GM12878 (cell line): Measurements from ENCODE around the gene TTYH3. TPM values are rescaled to one million over a fixed set of nuclear protein-coding genes. Genes with fewer than 3 reads are reported as not detected.

Source experiments
- ASH2L ChIP-seq: fragments of 300-600, 200-600 bp; sonication (generic); IDR thresholded peaks from 2 replicates; pipeline ENCODE4 v1.6.1; 2017; ENCODE audit warnings: low read depth, mild to moderate bottlenecking, borderline replicate concordance
- FOXK2 ChIP-seq: fragments of 450-650 bp; IDR thresholded peaks from 2 replicates; pipeline ENCODE4 v1.6.1; 2017; ENCODE audit warnings: mild to moderate bottlenecking, moderate library complexity
- JUND ChIP-seq: IDR thresholded peaks from 2 replicates; pipeline ENCODE4 v1.6.1; 2012; ENCODE audit warnings: low read depth, mild to moderate bottlenecking, low read length, improper control_type of control experiment, moderate library complexity
- KAT2A ChIP-seq: conservative IDR thresholded peaks from 2 replicates; pipeline ENCODE4 v1.6.1; 2011; ENCODE audit warnings: low read depth, low read length; ENCODE audit not compliant: control insufficient read depth
- RFX5 ChIP-seq: IDR thresholded peaks from 2 replicates; pipeline ENCODE4 v1.6.1; 2011; ENCODE audit warnings: low read depth, low read length, improper control_type of control experiment
- SRF ChIP-seq, 2 experiments: IDR thresholded peaks; 2 replicates each; pipeline ENCODE4 v1.6.1; 2011; ENCODE audit warnings: low read depth in 2 of 2, low read length in 2 of 2, mild to moderate bottlenecking in 1 of 2, moderate library complexity in 1 of 2
- STAT3 ChIP-seq: IDR thresholded peaks from 2 replicates; pipeline ENCODE4 v1.6.1; 2011; ENCODE audit warnings: low read depth, low read length, improper control_type of control experiment
- polyA plus RNA-seq, 11 experiments: library from polyadenylated mRNA; depleted of rRNA in 4 of 11; unstranded in 6 of 11; stranded (reverse) in 5 of 11; fragments of >200 nt; fragmentation: Nextera tagmentation in 4 of 11; fragmentation: Illumina TruSeq in 1 of 11; extraction: Ambion mirVana in 4 of 11; extraction: Trizol in 1 of 11; gene quantifications; 1 replicate in 1 of 11; 2 replicates in 10 of 11; pipeline versions ENCODE4 v1.2.1 to v1.2.3, GENCODE V29; 2011 to 2016; ENCODE audit warnings: inconsistent platforms in 2 of 11, missing spikeins in 2 of 11, low read depth in 1 of 11
- total RNA-seq, 4 experiments: library from RNA; depleted of rRNA in 3 of 4; stranded (reverse); fragments of >200 nt in 3 of 4; fragmentation: Illumina TruSeq in 1 of 4; extraction: Trizol in 1 of 4; gene quantifications; 2 replicates each; pipeline versions ENCODE4 v1.2.1 to v1.2.3, GENCODE V29; 2013 to 2021
- TF ChIP-seq, protein P1 (sequence below): IDR thresholded peaks from 2 replicates; pipeline ENCODE4 v1.6.1; 2011; ENCODE audit warnings: low read depth, low read length, improper control_type of control experiment, borderline replicate concordance
- TF ChIP-seq, protein P2 (sequence below): fragments of 450-650 bp; IDR thresholded peaks from 2 replicates; pipeline ENCODE4 v1.6.1; 2018; ENCODE audit warnings: borderline replicate concordance, mild to moderate bottlenecking; ENCODE audit not compliant: partially characterized antibody
- TF ChIP-seq, protein P3 (sequence below): fragments of 150-350 bp; IDR thresholded peaks from 2 replicates; pipeline ENCODE4 v1.6.1; 2014; ENCODE audit warnings: mild to moderate bottlenecking, low read depth, low read length
- TF ChIP-seq, protein P4 (sequence below): fragments of 450-650 bp; IDR thresholded peaks from 2 replicates; pipeline ENCODE4 v1.6.1; 2017; ENCODE audit warnings: antibody characterized with exemption, mild to moderate bottlenecking, moderate library complexity
- TF ChIP-seq, protein P5 (sequence below): IDR thresholded peaks from 2 replicates; pipeline ENCODE4 v1.6.1; 2012; ENCODE audit warnings: improper control_type of control experiment, low read depth, low read length; ENCODE audit not compliant: insufficient replicate concordance
- TF ChIP-seq, protein P6 (sequence below): fragments of 450-650 bp; IDR thresholded peaks from 2 replicates; pipeline ENCODE4 v1.6.1; 2016; ENCODE audit warnings: mild to moderate bottlenecking

TTYH3 gene
- total and polyA plus RNA-seq, 10 of the 15 experiments (the other 5 are each of a cell fraction or from before 2014, with no cell fraction given), result 0.79 to 71.4 (median 10.5) TPM

DNA sequence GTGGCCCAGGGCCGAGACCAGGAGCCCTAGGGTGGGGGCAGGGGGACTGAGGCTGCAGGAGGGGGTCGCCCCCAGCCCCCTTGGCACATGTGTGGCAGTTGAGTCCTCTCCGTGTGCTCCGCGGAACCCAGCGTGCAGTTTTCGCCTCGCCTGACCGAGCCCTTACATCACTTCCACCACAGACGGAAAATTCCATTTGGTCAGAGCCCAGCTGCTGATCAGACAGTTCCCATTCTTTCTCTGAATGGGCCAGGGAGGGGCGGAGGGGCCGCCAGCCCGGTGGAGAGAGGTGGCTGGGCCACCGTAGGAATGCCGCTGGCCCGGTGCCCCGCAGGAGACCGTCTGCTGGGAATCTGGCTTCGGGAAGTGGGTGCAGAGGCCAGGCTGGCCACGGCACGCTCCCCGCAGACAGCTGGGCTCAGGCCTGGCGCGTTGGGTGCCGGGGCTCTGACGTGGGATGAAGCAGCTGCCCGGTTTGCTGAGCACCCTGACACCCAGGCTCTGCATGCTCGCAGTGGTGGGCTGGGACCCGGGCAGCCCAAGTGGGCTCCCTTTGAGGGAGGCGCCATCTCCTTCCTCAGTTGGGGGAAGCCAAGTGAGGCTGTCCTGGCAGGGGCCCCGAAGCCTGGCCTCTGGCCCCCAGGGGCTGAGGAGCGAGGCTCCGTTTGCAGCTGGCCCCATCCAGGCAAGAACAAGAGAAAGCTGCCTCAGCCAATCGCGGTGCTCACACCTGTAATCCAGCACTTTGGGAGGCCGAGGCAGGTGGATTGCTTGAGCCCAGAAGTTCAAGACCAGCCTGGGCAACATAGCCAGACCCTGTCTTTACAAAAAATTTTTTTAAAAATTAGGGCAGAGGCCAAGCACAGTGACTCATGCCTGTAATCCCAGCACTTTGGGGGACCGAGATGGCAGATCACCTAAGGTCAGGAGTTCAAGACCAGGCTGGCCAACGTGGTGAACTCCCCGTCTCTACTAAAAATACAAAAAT, 9.9 kb downstream of the TTYH3 start (continued):
- TF ChIP-seq, protein P1, sequence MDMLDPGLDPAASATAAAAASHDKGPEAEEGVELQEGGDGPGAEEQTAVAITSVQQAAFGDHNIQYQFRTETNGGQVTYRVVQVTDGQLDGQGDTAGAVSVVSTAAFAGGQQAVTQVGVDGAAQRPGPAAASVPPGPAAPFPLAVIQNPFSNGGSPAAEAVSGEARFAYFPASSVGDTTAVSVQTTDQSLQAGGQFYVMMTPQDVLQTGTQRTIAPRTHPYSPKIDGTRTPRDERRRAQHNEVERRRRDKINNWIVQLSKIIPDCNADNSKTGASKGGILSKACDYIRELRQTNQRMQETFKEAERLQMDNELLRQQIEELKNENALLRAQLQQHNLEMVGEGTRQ, result no peak
- TF ChIP-seq FOXK2, result no peak
- TF ChIP-seq, protein P2, sequence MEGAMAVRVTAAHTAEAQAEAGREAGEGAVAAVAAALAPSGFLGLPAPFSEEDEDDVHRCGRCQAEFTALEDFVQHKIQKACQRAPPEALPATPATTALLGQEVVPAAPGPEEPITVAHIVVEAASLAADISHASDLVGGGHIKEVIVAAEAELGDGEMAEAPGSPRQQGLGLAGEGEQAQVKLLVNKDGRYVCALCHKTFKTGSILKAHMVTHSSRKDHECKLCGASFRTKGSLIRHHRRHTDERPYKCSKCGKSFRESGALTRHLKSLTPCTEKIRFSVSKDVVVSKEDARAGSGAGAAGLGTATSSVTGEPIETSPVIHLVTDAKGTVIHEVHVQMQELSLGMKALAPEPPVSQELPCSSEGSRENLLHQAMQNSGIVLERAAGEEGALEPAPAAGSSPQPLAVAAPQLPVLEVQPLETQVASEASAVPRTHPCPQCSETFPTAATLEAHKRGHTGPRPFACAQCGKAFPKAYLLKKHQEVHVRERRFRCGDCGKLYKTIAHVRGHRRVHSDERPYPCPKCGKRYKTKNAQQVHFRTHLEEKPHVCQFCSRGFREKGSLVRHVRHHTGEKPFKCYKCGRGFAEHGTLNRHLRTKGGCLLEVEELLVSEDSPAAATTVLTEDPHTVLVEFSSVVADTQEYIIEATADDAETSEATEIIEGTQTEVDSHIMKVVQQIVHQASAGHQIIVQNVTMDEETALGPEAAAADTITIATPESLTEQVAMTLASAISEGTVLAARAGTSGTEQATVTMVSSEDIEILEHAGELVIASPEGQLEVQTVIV, result no peak
- no peak for TF ChIP-seq JUND
- TF ChIP-seq, protein P3, sequence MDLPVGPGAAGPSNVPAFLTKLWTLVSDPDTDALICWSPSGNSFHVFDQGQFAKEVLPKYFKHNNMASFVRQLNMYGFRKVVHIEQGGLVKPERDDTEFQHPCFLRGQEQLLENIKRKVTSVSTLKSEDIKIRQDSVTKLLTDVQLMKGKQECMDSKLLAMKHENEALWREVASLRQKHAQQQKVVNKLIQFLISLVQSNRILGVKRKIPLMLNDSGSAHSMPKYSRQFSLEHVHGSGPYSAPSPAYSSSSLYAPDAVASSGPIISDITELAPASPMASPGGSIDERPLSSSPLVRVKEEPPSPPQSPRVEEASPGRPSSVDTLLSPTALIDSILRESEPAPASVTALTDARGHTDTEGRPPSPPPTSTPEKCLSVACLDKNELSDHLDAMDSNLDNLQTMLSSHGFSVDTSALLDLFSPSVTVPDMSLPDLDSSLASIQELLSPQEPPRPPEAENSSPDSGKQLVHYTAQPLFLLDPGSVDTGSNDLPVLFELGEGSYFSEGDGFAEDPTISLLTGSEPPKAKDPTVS, result no peak
- TF ChIP-seq, protein P4, sequence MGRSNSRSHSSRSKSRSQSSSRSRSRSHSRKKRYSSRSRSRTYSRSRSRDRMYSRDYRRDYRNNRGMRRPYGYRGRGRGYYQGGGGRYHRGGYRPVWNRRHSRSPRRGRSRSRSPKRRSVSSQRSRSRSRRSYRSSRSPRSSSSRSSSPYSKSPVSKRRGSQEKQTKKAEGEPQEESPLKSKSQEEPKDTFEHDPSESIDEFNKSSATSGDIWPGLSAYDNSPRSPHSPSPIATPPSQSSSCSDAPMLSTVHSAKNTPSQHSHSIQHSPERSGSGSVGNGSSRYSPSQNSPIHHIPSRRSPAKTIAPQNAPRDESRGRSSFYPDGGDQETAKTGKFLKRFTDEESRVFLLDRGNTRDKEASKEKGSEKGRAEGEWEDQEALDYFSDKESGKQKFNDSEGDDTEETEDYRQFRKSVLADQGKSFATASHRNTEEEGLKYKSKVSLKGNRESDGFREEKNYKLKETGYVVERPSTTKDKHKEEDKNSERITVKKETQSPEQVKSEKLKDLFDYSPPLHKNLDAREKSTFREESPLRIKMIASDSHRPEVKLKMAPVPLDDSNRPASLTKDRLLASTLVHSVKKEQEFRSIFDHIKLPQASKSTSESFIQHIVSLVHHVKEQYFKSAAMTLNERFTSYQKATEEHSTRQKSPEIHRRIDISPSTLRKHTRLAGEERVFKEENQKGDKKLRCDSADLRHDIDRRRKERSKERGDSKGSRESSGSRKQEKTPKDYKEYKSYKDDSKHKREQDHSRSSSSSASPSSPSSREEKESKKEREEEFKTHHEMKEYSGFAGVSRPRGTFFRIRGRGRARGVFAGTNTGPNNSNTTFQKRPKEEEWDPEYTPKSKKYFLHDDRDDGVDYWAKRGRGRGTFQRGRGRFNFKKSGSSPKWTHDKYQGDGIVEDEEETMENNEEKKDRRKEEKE, result no peak
- TF ChIP-seq, protein P5, sequence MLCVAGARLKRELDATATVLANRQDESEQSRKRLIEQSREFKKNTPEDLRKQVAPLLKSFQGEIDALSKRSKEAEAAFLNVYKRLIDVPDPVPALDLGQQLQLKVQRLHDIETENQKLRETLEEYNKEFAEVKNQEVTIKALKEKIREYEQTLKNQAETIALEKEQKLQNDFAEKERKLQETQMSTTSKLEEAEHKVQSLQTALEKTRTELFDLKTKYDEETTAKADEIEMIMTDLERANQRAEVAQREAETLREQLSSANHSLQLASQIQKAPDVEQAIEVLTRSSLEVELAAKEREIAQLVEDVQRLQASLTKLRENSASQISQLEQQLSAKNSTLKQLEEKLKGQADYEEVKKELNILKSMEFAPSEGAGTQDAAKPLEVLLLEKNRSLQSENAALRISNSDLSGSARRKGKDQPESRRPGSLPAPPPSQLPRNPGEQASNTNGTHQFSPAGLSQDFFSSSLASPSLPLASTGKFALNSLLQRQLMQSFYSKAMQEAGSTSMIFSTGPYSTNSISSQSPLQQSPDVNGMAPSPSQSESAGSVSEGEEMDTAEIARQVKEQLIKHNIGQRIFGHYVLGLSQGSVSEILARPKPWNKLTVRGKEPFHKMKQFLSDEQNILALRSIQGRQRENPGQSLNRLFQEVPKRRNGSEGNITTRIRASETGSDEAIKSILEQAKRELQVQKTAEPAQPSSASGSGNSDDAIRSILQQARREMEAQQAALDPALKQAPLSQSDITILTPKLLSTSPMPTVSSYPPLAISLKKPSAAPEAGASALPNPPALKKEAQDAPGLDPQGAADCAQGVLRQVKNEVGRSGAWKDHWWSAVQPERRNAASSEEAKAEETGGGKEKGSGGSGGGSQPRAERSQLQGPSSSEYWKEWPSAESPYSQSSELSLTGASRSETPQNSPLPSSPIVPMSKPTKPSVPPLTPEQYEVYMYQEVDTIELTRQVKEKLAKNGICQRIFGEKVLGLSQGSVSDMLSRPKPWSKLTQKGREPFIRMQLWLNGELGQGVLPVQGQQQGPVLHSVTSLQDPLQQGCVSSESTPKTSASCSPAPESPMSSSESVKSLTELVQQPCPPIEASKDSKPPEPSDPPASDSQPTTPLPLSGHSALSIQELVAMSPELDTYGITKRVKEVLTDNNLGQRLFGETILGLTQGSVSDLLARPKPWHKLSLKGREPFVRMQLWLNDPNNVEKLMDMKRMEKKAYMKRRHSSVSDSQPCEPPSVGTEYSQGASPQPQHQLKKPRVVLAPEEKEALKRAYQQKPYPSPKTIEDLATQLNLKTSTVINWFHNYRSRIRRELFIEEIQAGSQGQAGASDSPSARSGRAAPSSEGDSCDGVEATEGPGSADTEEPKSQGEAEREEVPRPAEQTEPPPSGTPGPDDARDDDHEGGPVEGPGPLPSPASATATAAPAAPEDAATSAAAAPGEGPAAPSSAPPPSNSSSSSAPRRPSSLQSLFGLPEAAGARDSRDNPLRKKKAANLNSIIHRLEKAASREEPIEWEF, result no peak
- no peak for TF ChIP-seq RFX5
- TF ChIP-seq SRF (IDR thresholded peaks at IDR 0.05; ENCODE audit: low read depth in 2 of 2, low read length in 2 of 2), result no peak
- TF ChIP-seq, protein P6, sequence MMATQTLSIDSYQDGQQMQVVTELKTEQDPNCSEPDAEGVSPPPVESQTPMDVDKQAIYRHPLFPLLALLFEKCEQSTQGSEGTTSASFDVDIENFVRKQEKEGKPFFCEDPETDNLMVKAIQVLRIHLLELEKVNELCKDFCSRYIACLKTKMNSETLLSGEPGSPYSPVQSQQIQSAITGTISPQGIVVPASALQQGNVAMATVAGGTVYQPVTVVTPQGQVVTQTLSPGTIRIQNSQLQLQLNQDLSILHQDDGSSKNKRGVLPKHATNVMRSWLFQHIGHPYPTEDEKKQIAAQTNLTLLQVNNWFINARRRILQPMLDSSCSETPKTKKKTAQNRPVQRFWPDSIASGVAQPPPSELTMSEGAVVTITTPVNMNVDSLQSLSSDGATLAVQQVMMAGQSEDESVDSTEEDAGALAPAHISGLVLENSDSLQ, result no peak
- TF ChIP-seq STAT3, result no peak
- TF ChIP-seq ASH2L, result no peak
- TF ChIP-seq KAT2A, result no peak
